GM21723 (cell line): ENCODE measurements around the gene SLC17A7.

ENCODE experiments used
- ATAC-seq: cut with Tn5 transposase; IDR thresholded peaks from one replicate; pipeline ENCODE4 v1.9.1; 2021; ENCODE audit warnings: mild to moderate bottlenecking, moderate library complexity; ENCODE audit not compliant: unreplicated experiment

SLC17A7 gene

DNA sequence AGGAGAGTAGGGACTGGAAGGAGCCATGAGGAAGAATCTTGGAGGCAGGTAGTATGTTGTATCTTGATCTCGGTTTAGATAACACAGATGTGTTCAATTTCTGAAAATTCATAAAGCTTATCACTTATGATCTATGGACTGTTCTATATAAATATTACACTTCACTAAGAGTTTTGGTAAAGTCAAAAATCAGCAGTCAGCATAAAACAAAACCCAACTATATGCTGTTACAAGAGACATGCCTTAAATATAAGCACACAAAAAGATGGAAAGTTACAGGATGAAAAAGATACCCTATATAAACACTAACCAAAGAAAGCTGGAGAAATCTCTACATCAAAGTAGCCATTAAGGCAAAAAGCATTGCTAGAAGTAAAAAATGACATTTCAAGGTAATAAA, 57.7 kb downstream of the SLC17A7 start:
- ATAC-seq, result no peak

DNA sequence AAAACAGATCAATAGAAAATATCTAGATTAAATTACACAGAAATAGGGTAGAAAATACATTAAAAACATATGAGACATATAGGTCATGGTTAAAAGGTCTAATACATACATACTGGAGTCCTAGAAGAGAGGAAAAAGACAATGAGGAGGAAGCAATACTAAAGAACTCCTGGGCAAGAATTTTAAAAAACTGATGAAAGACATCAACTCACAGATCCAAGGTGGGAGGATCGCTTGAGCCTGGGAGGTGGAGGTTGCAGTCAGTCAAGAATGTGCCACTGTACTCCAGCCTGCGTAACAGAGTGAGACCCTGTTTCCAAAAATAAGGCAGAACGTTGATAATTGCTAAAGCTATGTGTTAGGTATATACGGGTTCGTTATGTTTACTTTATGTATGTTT, 58.7 kb downstream of the SLC17A7 start:
- ATAC-seq, result no peak

DNA sequence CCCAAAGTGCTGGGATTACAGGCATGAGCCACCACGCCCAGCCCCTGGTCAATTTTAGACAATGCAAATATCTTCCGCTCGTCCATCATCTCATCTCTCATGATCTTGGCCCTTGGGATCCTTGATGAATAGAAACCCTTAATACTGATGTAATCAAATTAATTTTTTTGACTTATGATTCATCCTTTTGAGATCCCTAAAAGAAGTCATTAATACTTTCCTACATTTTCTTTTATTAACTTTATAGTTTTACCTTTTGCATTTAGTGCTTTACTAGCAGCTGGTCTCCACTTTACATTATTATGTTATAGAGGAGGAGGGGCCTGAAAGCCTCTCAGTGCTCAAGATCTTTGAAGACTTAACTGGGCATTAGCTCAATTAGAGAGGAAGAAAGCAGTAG, 60.9 kb downstream of the SLC17A7 start:
- no peak for ATAC-seq
